AG04450 (cell line): ENCODE measurements around the gene DXO. TPM values are rescaled to one million over a fixed set of nuclear protein-coding genes. Genes with fewer than 3 reads are reported as not detected.
"Not testable (repeated sequence)": the region's sequence is repeated elsewhere in the genome, so short reads cannot be mapped to it uniquely, and the experiment has no call there.

Experiments used
- CTCF ChIA-PET: fragments of 300-600, 350-600 bp; formaldehyde crosslinking; extraction: SDS; loops from one replicate; lab custom pipeline; 2022; ENCODE audit warnings: antibody characterized with exemption, inconsistent platforms; lab: Charles Lee
- POLR2A ChIA-PET: fragments of 350-600 bp; formaldehyde crosslinking; extraction: SDS; loops from one replicate; lab custom pipeline; 2021; ENCODE audit warnings: antibody characterized with exemption, inconsistent platforms; lab: Yijun Ruan, JAX
- DNase-seq: peaks from one replicate; pipeline ENCODE4 v3.0.0-alpha.2; 2011; ENCODE audit warnings: low read depth, low spot score
- H3K27ac ChIP-seq: one replicate; pipeline ENCODE4 v1.5.1; 2012; ENCODE audit warnings: low read depth, low read length, control low read depth
- H3K27me3 ChIP-seq: one replicate; pipeline ENCODE4 v1.6.0; 2012; ENCODE audit warnings: low read length; ENCODE audit not compliant: control insufficient read depth, insufficient read depth
- H3K4me3 ChIP-seq: 2 replicates; pipeline ENCODE4 v1.5.1; 2011; ENCODE audit warnings: mild to moderate bottlenecking, low read depth, low read length, control low read depth
- H3K9me3 ChIP-seq: 2 replicates; pipeline ENCODE4 v1.5.1; 2012; ENCODE audit warnings: low read length; ENCODE audit not compliant: control insufficient read depth, insufficient read depth
- CTCF ChIP-seq: IDR thresholded peaks from 2 replicates; pipeline ENCODE4 v1.5.1; 2011; ENCODE audit warnings: low read depth, low read length, control low read depth, inconsistent platforms
- polyA minus RNA-seq: library from RNA; depleted of rRNA, polyadenylated mRNA; stranded (reverse); fragments of >200 nt; gene quantifications from 2 replicates; pipeline ENCODE4 v1.2.3, GENCODE V29; 2011; rRNA and poly(A)+ RNA removed
- polyA plus RNA-seq: library from polyadenylated mRNA; depleted of rRNA; stranded (reverse); fragments of >200 nt; gene quantifications from 2 replicates; pipeline ENCODE4 v1.2.3, GENCODE V29; 2011; rRNA removed

Gene DXO
- polyA plus RNA-seq (11.4 and 14.9 TPM in 2 replicates), polyA minus RNA-seq (14.8 and 22.1 TPM in 2 replicates)

GRCh38 chr6:31971993-31972708, at the start of gene DXO:
DXO (minus strand) TSS chr6:31972138; CDS start chr6:31971675, 463 bp downstream.
- no peaks in the 10 kb centered on the region for H3K27me3 ChIP-seq
- H3K9me3 ChIP-seq = no peaks in the 10 kb centered on the region; the same call in 1 of the 2 replicates
- H3K27ac ChIP-seq = peak within 1 kb of the TSS; percentile 98
- H3K4me3 ChIP-seq = peak within 1 kb of the TSS; percentile 96
- ChIA-PET POLR2A (interaction anchor here (0.6 to 2.7 kb wide), 8 partner anchors 13 to 319 kb away, joined by 3 to 10 read pairs (median 3); partner anchors contain the start of genes BAG6, NELFE and SKIC2), CTCF (interaction anchor here (0.8 to 1.3 kb wide), 4 partner anchors 20 to 147 kb away, joined by 3 to 4 read pairs (median 4); no protein-coding TSS in a partner anchor)
- TF ChIP-seq CTCF = no peak
- DNase-seq = peak; percentile 94

GRCh38 chr6:32014547-32014946, 42.6 kb upstream of the DXO start, which contains the start of gene C4B:
C4B (plus strand) TSS chr6:32014795; CDS start chr6:32014846, 51 bp downstream.
- POLR2A ChIA-PET, H3K27ac ChIP-seq, CTCF ChIA-PET, H3K9me3 ChIP-seq, H3K27me3 ChIP-seq, H3K4me3 ChIP-seq, DNase-seq: not testable (repeated sequence)

DNA sequence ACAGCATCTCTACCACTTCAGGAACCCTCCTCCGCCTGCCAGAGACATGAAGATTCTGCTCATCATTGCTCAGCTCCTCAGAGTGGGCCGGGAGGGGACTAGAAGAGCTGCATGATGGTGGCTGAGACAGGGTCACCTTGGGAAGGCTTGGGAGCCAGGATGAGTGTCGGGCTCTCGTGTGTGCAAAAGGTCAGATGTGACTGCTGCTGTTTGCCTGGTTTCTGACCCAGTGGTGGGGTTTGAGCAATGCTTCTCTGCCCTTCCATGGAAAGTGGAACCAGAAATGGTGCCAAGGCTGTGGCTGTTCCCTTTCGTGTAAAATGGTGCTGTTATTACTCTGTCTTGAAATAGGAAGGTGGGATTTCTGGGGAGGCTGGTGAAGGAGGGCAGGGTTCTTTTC, 41.8 kb upstream of the DXO start:
- CTCF ChIA-PET, H3K4me3 ChIP-seq, DNase-seq, POLR2A ChIA-PET, H3K27ac ChIP-seq, H3K27me3 ChIP-seq, H3K9me3 ChIP-seq: not testable (repeated sequence)

GRCh38 chr6:32012941-32013617, 41.1 kb upstream of the DXO start:
- H3K27ac ChIP-seq, DNase-seq, POLR2A ChIA-PET, H3K27me3 ChIP-seq, H3K9me3 ChIP-seq, H3K4me3 ChIP-seq, CTCF ChIA-PET: not testable (repeated sequence)

DNA sequence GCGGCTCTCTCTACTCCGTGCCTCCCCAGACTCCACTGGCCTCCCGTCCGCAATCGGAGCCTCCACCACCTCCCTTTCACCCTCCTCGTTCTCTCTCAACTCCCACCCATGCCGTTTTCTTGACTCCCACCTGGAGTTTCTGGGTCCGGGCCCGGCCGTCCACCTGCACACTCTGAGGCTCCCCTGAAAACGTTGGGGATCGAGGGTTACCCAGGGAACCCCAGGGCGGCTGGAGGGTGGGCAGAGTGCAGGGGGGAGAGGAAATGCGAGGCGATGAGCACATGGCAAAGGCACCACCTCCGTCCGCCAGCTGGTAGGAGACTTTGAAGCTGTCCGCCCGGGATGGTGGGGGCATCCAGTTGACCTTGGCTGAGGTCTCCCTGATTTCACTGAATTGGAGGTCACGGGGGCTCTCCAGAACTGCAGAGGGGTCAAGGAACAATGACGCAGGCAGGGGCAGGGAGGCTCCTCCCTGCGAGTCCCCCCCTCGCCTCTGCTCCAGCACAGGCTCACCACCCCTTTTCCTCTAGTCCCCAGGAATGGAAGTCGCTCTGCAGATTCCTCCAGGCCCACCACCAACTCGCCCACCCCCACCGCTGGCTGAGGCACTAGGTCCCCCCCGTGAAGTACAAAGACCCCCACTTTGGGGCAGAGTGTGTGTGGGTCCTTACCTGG, 39.1 kb upstream of the DXO start:
- H3K9me3 ChIP-seq, H3K27ac ChIP-seq, H3K27me3 ChIP-seq, CTCF ChIA-PET, POLR2A ChIA-PET, H3K4me3 ChIP-seq, DNase-seq: not testable (repeated sequence)

DNA sequence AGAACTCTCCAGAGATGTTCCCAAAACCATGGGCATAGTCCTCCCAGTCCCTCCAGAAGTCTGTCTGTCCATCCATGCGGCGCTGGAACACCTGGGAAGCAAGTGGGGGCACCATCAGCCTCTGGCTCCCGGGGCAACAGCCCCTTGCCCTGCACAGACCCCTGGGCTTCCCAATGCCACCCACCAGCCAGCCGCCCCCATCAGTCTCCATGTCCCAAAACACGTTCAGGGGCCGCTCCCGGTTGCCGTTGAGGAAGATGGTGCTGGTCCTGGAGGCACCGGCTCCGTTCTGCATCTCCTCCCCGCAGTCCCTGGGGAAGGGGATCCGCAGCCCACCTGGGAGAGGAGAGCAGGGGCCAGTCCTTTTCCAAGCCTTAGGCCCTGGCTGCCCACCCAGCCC, 37.6 kb upstream of the DXO start:
- H3K9me3 ChIP-seq, DNase-seq, CTCF ChIA-PET, H3K27me3 ChIP-seq, H3K4me3 ChIP-seq, H3K27ac ChIP-seq, POLR2A ChIA-PET: not testable (repeated sequence)

DNA sequence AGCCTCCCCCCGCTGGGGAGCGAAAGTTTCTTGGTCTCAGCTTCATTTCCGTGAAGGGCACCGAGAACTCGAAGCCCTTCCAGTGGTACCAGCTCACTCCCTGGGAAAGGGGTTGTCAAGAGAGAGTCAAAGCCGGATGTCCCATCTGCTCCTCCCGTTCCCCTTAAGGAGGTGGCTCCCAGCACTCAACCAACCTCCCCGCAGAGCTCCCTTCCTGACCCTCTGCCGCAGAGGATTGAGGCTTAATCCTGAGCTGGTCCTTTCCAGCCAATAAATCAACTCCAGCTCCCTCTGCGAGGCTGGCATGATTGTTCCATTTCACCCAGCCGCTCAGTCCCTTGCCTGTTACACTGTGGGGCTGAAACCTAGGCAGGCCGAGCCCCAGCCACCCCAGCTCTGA, 36.7 kb upstream of the DXO start:
- DNase-seq, H3K4me3 ChIP-seq, H3K27me3 ChIP-seq, H3K27ac ChIP-seq, H3K9me3 ChIP-seq, POLR2A ChIA-PET, CTCF ChIA-PET: not testable (repeated sequence)

DNA sequence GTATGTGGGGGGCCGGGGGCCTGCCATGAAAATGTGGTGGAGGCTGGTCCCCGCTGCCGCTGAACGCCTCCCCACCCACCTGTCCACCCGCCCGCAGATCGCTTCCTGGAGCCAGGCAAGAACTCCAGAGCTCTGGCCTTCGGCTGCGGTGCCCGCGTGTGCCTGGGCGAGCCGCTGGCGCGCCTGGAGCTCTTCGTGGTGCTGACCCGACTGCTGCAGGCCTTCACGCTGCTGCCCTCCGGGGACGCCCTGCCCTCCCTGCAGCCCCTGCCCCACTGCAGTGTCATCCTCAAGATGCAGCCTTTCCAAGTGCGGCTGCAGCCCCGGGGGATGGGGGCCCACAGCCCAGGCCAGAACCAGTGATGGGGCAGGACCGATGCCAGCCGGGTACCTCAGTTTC, 36.1 kb upstream of the DXO start:
- H3K9me3 ChIP-seq, H3K27me3 ChIP-seq, CTCF ChIA-PET, H3K27ac ChIP-seq, POLR2A ChIA-PET, DNase-seq, H3K4me3 ChIP-seq: not testable (repeated sequence)

DNA sequence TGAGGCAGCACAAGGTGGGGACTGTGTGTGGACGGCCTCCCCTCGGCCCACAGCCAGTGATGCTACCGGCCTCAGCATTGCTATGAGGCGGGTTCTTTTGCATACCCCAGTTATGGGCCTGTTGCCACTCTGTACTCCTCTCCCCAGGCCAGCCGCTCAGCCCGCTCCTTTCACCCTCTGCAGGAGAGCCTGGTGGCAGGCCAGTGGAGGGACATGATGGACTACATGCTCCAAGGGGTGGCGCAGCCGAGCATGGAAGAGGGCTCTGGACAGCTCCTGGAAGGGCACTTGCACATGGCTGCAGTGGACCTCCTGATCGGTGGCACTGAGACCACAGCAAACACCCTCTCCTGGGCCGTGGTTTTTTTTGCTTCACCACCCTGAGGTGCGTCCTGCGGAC, 35.1 kb upstream of the DXO start:
- POLR2A ChIA-PET = not testable (repeated sequence)

GRCh38 chr6:32005991-32006529, 34.1 kb upstream of the DXO start:
- POLR2A ChIA-PET, DNase-seq, H3K27me3 ChIP-seq, H3K27ac ChIP-seq, H3K4me3 ChIP-seq, H3K9me3 ChIP-seq: not testable (repeated sequence)
- CTCF ChIA-PET = interaction anchor here (0.6 kb wide), 1 partner anchor 72 kb away, joined by 3 read pairs; no protein-coding TSS in a partner anchor

More for the DNA sequence above, 35.1 kb upstream of the DXO start:
- not testable (repeated sequence) for H3K9me3 ChIP-seq, H3K27ac ChIP-seq, DNase-seq, H3K27me3 ChIP-seq, H3K4me3 ChIP-seq
- CTCF ChIA-PET = interaction anchor here (0.6 kb wide), 1 partner anchor 71 kb away, joined by 3 read pairs; no protein-coding TSS in a partner anchor
